GM18498 (cell line): ENCODE measurements around the gene CHST12.

ENCODE experiments used
- ATAC-seq: cut with Tn5 transposase; IDR thresholded peaks from one replicate; pipeline ENCODE4 v1.9.1; 2021; ENCODE audit warnings: mild to moderate bottlenecking, moderate library complexity; ENCODE audit not compliant: unreplicated experiment

The CHST12 gene

GRCh38 chr7:2497065-2497464 is 93.7 kb downstream of the CHST12 start:
- ATAC-seq: no peak

GRCh38 chr7:2497500-2498336 is 94.3 kb downstream of the CHST12 start:
- no peak for ATAC-seq
